Measurements from ENCODE around the gene MYOF.

Gene MYOF

GRCh38 chr10:93461807-93462178, 20.3 kb downstream of the MYOF start:
- TF ChIP-seq ZFX (IDR thresholded peaks at IDR 0.05; ENCODE audit: borderline replicate concordance) (no peak), CTCF (IDR thresholded peaks at IDR 0.05) (no peak)
- no peak overlapping the region for H3K27ac ChIP-seq

GRCh38 chr10:93461109-93461806, 20.9 kb downstream of the MYOF start:
- TF ChIP-seq CTCF (IDR thresholded peaks at IDR 0.05) (no peak), ZFX (IDR thresholded peaks at IDR 0.05; ENCODE audit: borderline replicate concordance) (no peak)
- no peak overlapping the region for H3K27ac ChIP-seq

GRCh38 chr10:93459466-93459865, 22.7 kb downstream of the MYOF start:
- TF ChIP-seq ZFX (IDR thresholded peaks at IDR 0.05; ENCODE audit: borderline replicate concordance) (no peak), CTCF (IDR thresholded peaks at IDR 0.05) (no peak)
- H3K27ac ChIP-seq = no peak overlapping the region

- TF ChIP-seq ZFX (IDR thresholded peaks at IDR 0.05; ENCODE audit: borderline replicate concordance) = no peak
- no peak for TF ChIP-seq CTCF (IDR thresholded peaks at IDR 0.05)
- no peak overlapping the region for H3K27ac ChIP-seq
Measured at GRCh38 chr10:93458821-93459257, 23.3 kb downstream of the MYOF start.

- H3K27ac ChIP-seq = no peak overlapping the region
Measured at GRCh38 chr10:93457511-93457910, 24.6 kb downstream of the MYOF start.

GRCh38 chr10:93456480-93456879, 25.7 kb downstream of the MYOF start:
- no peak for TF ChIP-seq CTCF (IDR thresholded peaks at IDR 0.05)
- TF ChIP-seq ZFX (IDR thresholded peaks at IDR 0.05; ENCODE audit: borderline replicate concordance) = no peak
- no peak overlapping the region for H3K27ac ChIP-seq

More at GRCh38 chr10:93457511-93457910, 24.6 kb downstream of the MYOF start:
- TF ChIP-seq CTCF (IDR thresholded peaks at IDR 0.05) = no peak
- no peak for TF ChIP-seq ZFX (IDR thresholded peaks at IDR 0.05; ENCODE audit: borderline replicate concordance)

- H3K27ac ChIP-seq = no peak overlapping the region
- no peak for TF ChIP-seq CTCF (IDR thresholded peaks at IDR 0.05)
Measured at GRCh38 chr10:93454736-93455135, 27.4 kb downstream of the MYOF start.
